H9 (cell line): ENCODE measurements around the gene NTSR1. TPM values are rescaled to one million over a fixed set of nuclear protein-coding genes. Genes with fewer than 3 reads are reported as not detected.

Experiments used
- DNase-seq: peaks from one replicate; pipeline ENCODE4 v3.0.0-alpha.2; 2017
- H2AFZ ChIP-seq: one replicate; pipeline ENCODE4 v1.6.1; 2013; ENCODE audit warnings: mild to moderate bottlenecking, low read length, control low read depth, moderate library complexity
- H2AK5ac ChIP-seq: 2 replicates; pipeline ENCODE4 v1.6.1; 2013; ENCODE audit warnings: low read length, control low read depth, mixed read lengths; ENCODE audit not compliant: insufficient read length
- H2BK120ac ChIP-seq: one replicate; pipeline ENCODE4 v1.6.1; 2013; ENCODE audit warnings: low read depth, mild to moderate bottlenecking, low read length, control low read depth, inconsistent platforms; ENCODE audit not compliant: poor library complexity, severe bottlenecking
- H2BK12ac ChIP-seq: 2 replicates; pipeline ENCODE4 v1.6.1; 2013; ENCODE audit warnings: low read length, control low read depth, mixed read lengths, low read depth; ENCODE audit not compliant: insufficient read length
- H2BK15ac ChIP-seq: 2 replicates; pipeline ENCODE4 v1.6.1; 2013; ENCODE audit warnings: low read depth, low read length, control low read depth
- H2BK20ac ChIP-seq: one replicate; pipeline ENCODE4 v1.6.1; 2013; ENCODE audit warnings: low read depth, mild to moderate bottlenecking, low read length, control low read depth, inconsistent platforms; ENCODE audit not compliant: poor library complexity, severe bottlenecking
- H2BK5ac ChIP-seq: 2 replicates; pipeline ENCODE4 v1.6.1; 2013; ENCODE audit warnings: low read length, control low read depth, mixed read lengths; ENCODE audit not compliant: insufficient read length
- H3K14ac ChIP-seq: 2 replicates; pipeline ENCODE4 v1.6.1; 2013; ENCODE audit warnings: low read length, control low read depth; ENCODE audit not compliant: insufficient read depth
- H3K18ac ChIP-seq: 2 replicates; pipeline ENCODE4 v1.6.1; 2013; ENCODE audit warnings: low read depth, mild to moderate bottlenecking, mixed read lengths, low read length, control low read depth; ENCODE audit not compliant: insufficient read length
- H3K23ac ChIP-seq: 2 replicates; pipeline ENCODE4 v1.6.1; 2013; ENCODE audit warnings: low read length, control low read depth, mixed read lengths, low read depth; ENCODE audit not compliant: insufficient read length
- H3K23me2 ChIP-seq: 2 replicates; pipeline ENCODE4 v1.6.1; 2013; ENCODE audit warnings: low read depth, mild to moderate bottlenecking, mixed read lengths, low read length, control low read depth; ENCODE audit not compliant: insufficient read length, poor library complexity, severe bottlenecking
- H3K27ac ChIP-seq: 2 replicates; pipeline ENCODE4 v1.5.1; 2013; ENCODE audit warnings: low read length, control low read depth, mixed read lengths, low read depth; ENCODE audit not compliant: insufficient read length
- H3K27me3 ChIP-seq: 2 replicates; pipeline ENCODE4 v1.6.1; 2013; ENCODE audit warnings: low read length, control low read depth, inconsistent platforms; ENCODE audit not compliant: insufficient read depth
- H3K4ac ChIP-seq: 2 replicates; pipeline ENCODE4 v1.6.1; 2013; ENCODE audit warnings: low read depth, mild to moderate bottlenecking, control low read depth, inconsistent platforms, low read length, moderate library complexity
- H3K4me1 ChIP-seq: 2 replicates; pipeline ENCODE4 v1.6.1; 2013; ENCODE audit warnings: low read length, control low read depth, inconsistent platforms; ENCODE audit not compliant: insufficient read depth
- H3K4me2 ChIP-seq: 2 replicates; pipeline ENCODE4 v1.6.1; 2013; ENCODE audit warnings: low read length, control low read depth, mixed read lengths; ENCODE audit not compliant: insufficient read length, insufficient read depth
- H3K56ac ChIP-seq: 2 replicates; pipeline ENCODE4 v1.6.1; 2013; ENCODE audit warnings: low read depth, mild to moderate bottlenecking, mixed read lengths, low read length, control low read depth; ENCODE audit not compliant: insufficient read length
- H3K79me1 ChIP-seq: 2 replicates; pipeline ENCODE4 v1.6.1; 2013; ENCODE audit warnings: low read depth, mild to moderate bottlenecking, moderate library complexity, low read length, control low read depth, inconsistent platforms; ENCODE audit not compliant: insufficient read depth, poor library complexity, severe bottlenecking
- H3K79me2 ChIP-seq: 2 replicates; pipeline ENCODE4 v1.6.1; 2013; ENCODE audit warnings: low read length, control low read depth, inconsistent platforms; ENCODE audit not compliant: insufficient read depth
- H3K9ac ChIP-seq: 2 replicates; pipeline ENCODE4 v1.6.1; 2013; ENCODE audit warnings: low read length, control low read depth, mixed read lengths; ENCODE audit not compliant: insufficient read length; ENCODE audit errors: extremely low read depth
- H3K9me3 ChIP-seq: one replicate; pipeline ENCODE4 v1.6.1; 2013; ENCODE audit warnings: low read depth, low read length, inconsistent platforms; ENCODE audit not compliant: control insufficient read depth
- H3T11ph ChIP-seq: one replicate; pipeline ENCODE4 v1.6.1; 2013; ENCODE audit warnings: mild to moderate bottlenecking, low read length, control low read depth, inconsistent platforms
- H4K20me1 ChIP-seq: one replicate; pipeline ENCODE4 v1.6.1; 2013; ENCODE audit not compliant: control insufficient read depth, insufficient read length, insufficient read depth
- H4K5ac ChIP-seq: 2 replicates; pipeline ENCODE4 v1.6.1; 2013; ENCODE audit warnings: low read depth, mild to moderate bottlenecking, mixed read lengths, low read length, control low read depth; ENCODE audit not compliant: insufficient read length
- H4K8ac ChIP-seq: replicated peaks from 2 replicates; pipeline ENCODE4 v1.6.1; 2013; ENCODE audit warnings: low read length, control low read depth, mixed read lengths, low read depth; ENCODE audit not compliant: insufficient read length
- H4K91ac ChIP-seq: 2 replicates; pipeline ENCODE4 v1.6.1; 2013; ENCODE audit warnings: low read depth, mild to moderate bottlenecking, moderate library complexity, mixed read lengths, low read length, control low read depth; ENCODE audit not compliant: insufficient read length
- H3K27ac Mint-ChIP-seq, 3 experiments: 2 replicates in 2 of 3; 3 replicates in 1 of 3; pipeline ENCODE4 v1.8.0; 2020 to 2021; ENCODE audit warnings: mixed read lengths in 3 of 3, mild to moderate bottlenecking in 1 of 3, moderate library complexity in 1 of 3
- H3K27me3 Mint-ChIP-seq: 2 replicates; pipeline ENCODE4 v1.8.0; 2021; ENCODE audit warnings: low read depth, mild to moderate bottlenecking, moderate library complexity, mixed read lengths
- H3K36me3 Mint-ChIP-seq, 3 experiments: 2 replicates in 2 of 3; 3 replicates in 1 of 3; pipeline ENCODE4 v1.8.0; 2020 to 2021; ENCODE audit warnings: low read depth in 3 of 3, mixed read lengths in 3 of 3; ENCODE audit not compliant: insufficient read depth in 1 of 3
- H3K4me1 Mint-ChIP-seq, 2 experiments: 2 replicates each; pipeline ENCODE4 v1.8.0; 2020; ENCODE audit warnings: mixed read lengths in 2 of 2
- H3K4me3 Mint-ChIP-seq, 2 experiments: 2 replicates in 1 of 2; 3 replicates in 1 of 2; pipeline ENCODE4 v1.8.0; 2020 to 2021; ENCODE audit warnings: mild to moderate bottlenecking in 2 of 2, mixed read lengths in 2 of 2, moderate library complexity in 1 of 2
- H3K9me3 Mint-ChIP-seq, 2 experiments: 2 replicates in 1 of 2; 3 replicates in 1 of 2; pipeline ENCODE4 v1.8.0; 2020; ENCODE audit warnings: mild to moderate bottlenecking in 2 of 2, mixed read lengths in 2 of 2, moderate library complexity in 1 of 2
- WGBS: extraction: QIAGEN DNeasy Blood & Tissue Kit; methylation state at CpG from one replicate; pipeline ENCODE4 v1.1.7; 2013; ENCODE audit warnings: missing lambda C conversion rate, low lambda C conversion rate, mixed read lengths; ENCODE audit not compliant: insufficient read length; ENCODE audit errors: extremely low coverage; 5-methylcytosine and 5-hydroxymethylcytosine counted together
- total RNA-seq: library from RNA; stranded (reverse); gene quantifications from 2 replicates; pipeline ENCODE4 v1.2.1, GENCODE V29; 2021
- TF ChIP-seq, protein P1 (sequence below): fragments of 200-600 bp; sonication (generic); conservative IDR thresholded peaks from 3 replicates; pipeline ENCODE4 v1.8.0; 2021; ENCODE audit warnings: antibody characterized with exemption, mild to moderate bottlenecking

The NTSR1 gene
- total RNA-seq, 1 experiment from 2014 or later: 0.11 TPM

DNA sequence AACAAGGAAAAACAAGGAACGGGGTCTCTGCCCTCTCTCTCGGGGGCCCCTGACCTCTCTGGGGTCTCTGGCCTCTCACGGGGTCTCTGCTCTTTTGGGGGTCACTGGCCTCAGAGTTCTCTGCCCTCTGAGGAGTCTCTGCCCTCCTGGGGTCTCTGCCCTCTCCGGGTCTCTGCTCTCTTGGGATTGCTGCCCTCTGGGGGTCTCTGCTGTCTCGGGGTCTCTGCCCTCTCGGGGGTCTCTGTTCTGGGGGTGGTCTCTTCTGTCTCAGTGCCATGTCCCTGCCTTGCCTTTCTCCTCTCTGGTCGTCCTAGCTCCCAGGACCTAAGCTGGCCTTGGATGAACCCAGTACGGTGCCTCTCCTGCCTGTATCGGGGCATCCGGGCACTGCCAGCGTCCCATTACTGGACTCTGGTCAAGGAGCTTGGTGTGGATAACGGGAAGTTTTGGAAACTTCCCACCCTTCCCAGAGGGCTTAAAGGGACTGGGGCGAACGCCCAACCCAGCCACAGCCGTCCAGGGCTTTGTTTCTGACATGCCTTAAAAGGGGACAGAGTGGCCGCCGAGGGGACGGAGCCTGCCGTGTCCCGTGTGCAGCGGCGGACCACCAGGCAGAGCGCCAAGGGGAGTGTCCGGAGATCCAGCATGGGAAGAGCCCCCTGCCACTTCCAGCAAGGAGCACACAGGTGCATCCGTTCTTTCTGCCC is 62.9 kb downstream of the NTSR1 start:
- Histone ChIP-seq H3T11ph (no peak overlapping the region), H2BK15ac (no peak overlapping the region), H4K5ac (no peak overlapping the region), H3K14ac (no peak overlapping the region; the same call in 1 of the 2 replicates), H4K8ac (no peak overlapping the region), H3K18ac (no peak overlapping the region), H3K4me2 (no peak overlapping the region), H3K9me3 (no peaks in the 10 kb centered on the region), H3K4me1 (peaks cover 2% of the 10 kb centered on the region; the same call in 1 of the 2 replicates), H4K91ac (no peak overlapping the region), H3K4ac (no peak overlapping the region), H3K56ac (no peak overlapping the region), H3K27me3 (no peaks in the 10 kb centered on the region), H3K23me2 (no peaks in the 10 kb centered on the region), H3K27ac (no peak overlapping the region), H2BK12ac (no peak overlapping the region), H3K9ac (no peak overlapping the region), H2BK5ac (no peak overlapping the region), H2AFZ (no peak overlapping the region), H2AK5ac (no peak overlapping the region), H4K20me1 (no peaks in the 10 kb centered on the region), H3K23ac (no peak overlapping the region), H2BK20ac (no peak overlapping the region), H3K79me2 (no peaks in the 10 kb centered on the region), H3K79me1 (no peaks in the 10 kb centered on the region), H2BK120ac (no peak overlapping the region)
- peaks cover 4 to 21% of the 10 kb centered on the region in 2 experiments; a peak in 3 of 4 replicates for H3K4me1 Mint-ChIP-seq
- DNase-seq: no peak
- H3K4me3 Mint-ChIP-seq: no peak overlapping the region
- H3K36me3 Mint-ChIP-seq: no peaks in the 10 kb centered on the region
- TF ChIP-seq, protein P1, sequence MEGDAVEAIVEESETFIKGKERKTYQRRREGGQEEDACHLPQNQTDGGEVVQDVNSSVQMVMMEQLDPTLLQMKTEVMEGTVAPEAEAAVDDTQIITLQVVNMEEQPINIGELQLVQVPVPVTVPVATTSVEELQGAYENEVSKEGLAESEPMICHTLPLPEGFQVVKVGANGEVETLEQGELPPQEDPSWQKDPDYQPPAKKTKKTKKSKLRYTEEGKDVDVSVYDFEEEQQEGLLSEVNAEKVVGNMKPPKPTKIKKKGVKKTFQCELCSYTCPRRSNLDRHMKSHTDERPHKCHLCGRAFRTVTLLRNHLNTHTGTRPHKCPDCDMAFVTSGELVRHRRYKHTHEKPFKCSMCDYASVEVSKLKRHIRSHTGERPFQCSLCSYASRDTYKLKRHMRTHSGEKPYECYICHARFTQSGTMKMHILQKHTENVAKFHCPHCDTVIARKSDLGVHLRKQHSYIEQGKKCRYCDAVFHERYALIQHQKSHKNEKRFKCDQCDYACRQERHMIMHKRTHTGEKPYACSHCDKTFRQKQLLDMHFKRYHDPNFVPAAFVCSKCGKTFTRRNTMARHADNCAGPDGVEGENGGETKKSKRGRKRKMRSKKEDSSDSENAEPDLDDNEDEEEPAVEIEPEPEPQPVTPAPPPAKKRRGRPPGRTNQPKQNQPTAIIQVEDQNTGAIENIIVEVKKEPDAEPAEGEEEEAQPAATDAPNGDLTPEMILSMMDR: no peak
- no CpG with 5 or more reads among the region's 25 CpGs for WGBS
- no peak overlapping the region for H3K27ac Mint-ChIP-seq
- H3K9me3 Mint-ChIP-seq: no peaks in the 10 kb centered on the region; a peak in 2 of 5 replicates
- peaks cover 14% of the 10 kb centered on the region for H3K27me3 Mint-ChIP-seq
